Heart left ventricle (tissue), 16 donors: ENCODE results near the gene CDK5R1. TPM values are rescaled to one million over a fixed set of nuclear protein-coding genes. Genes with fewer than 3 reads are reported as not detected.

Experiments
- ATAC-seq, 4 donors: fragments of 200-7000 bp; cut with Tn5 transposase; one replicate each; pipeline ENCODE4 v1.9.1; 2020 to 2022; ENCODE audit warnings: moderate library complexity in 4 of 4, mild to moderate bottlenecking in 3 of 4, moderate number of reproducible peaks in 1 of 4
- DNase-seq, 5 donors: peaks; one replicate each; pipeline ENCODE4 v3.0.0-alpha.2; 2020
- H3K27ac ChIP-seq, 12 donors: fragments of 200-600 bp; sonication (generic) in 4 of 12; one replicate each; pipeline versions ENCODE4 v1.5.0 to v1.8.0; 2016 to 2022; ENCODE audit warnings: mild to moderate bottlenecking in 2 of 12
- H3K27me3 ChIP-seq, 9 donors: fragments of 200-600 bp; sonication (generic) in 2 of 9; one replicate each; pipeline versions ENCODE4 v1.5.1 to v1.8.0; 2016 to 2022; ENCODE audit warnings: mild to moderate bottlenecking in 3 of 9
- H3K36me3 ChIP-seq, 9 donors: fragments of 200-600 bp; sonication (generic) in 2 of 9; one replicate each; pipeline versions ENCODE4 v1.5.0 to v1.8.0; 2018 to 2022; ENCODE audit warnings: mild to moderate bottlenecking in 2 of 9
- H3K4me1 ChIP-seq, 12 donors: fragments of 200-600 bp; sonication (generic) in 4 of 12; one replicate each; pipeline versions ENCODE4 v1.5.0 to v1.8.0; 2016 to 2022; ENCODE audit warnings: mild to moderate bottlenecking in 3 of 12
- H3K4me3 ChIP-seq, 12 donors: fragments of 200-600 bp; sonication (generic) in 4 of 12; one replicate each; pipeline versions ENCODE4 v1.5.0 to v1.8.0; 2017 to 2022; ENCODE audit warnings: mild to moderate bottlenecking in 9 of 12, moderate library complexity in 4 of 12
- H3K9me3 ChIP-seq, 12 donors: fragments of 200-600 bp; sonication (generic) in 4 of 12; one replicate each; pipeline versions ENCODE4 v1.5.0 to v1.8.0; 2016 to 2022; ENCODE audit warnings: mild to moderate bottlenecking in 1 of 12
- POLR2A ChIP-seq, 2 donors: fragments of 450-650 bp; IDR thresholded peaks; one replicate each; pipeline ENCODE4 v1.6.1; 2017; ENCODE audit warnings: antibody characterized with exemption in 2 of 2, mild to moderate bottlenecking in 2 of 2, moderate library complexity in 2 of 2
- WGBS, 4 donors: extraction: QIAGEN DNeasy Blood & Tissue Kit in 2 of 4; methylation state at CpG; one replicate each; pipeline versions ENCODE4 v1.1.5 to v1.1.7; 2013 to 2018; 5-methylcytosine and 5-hydroxymethylcytosine counted together
- intact Hi-C, 10 donors: fragments of 100-400 bp; cut with DNase I; formaldehyde crosslinking; loops; one replicate each; pipeline versions ENCODE4 v1.11.1 to v1.14.2; 2022
- polyA plus RNA-seq, 2 donors: library from polyadenylated mRNA; stranded (reverse); fragments of 200-250 nt; gene quantifications; one replicate each; pipeline ENCODE4 v1.2.3, GENCODE V29; 2013
- total RNA-seq, 9 donors: library from RNA; depleted of rRNA in 2 of 9; stranded (reverse); fragments of >200 nt in 2 of 9; fragmentation: NEBNext Ultra II Directional in 3 of 9; extraction: Animal tissue kit (Norgen Biotek cat#: 25700) in 3 of 9; gene quantifications; one replicate each; pipeline versions ENCODE4 v1.1.0 to v1.2.4, GENCODE V29; 2016 to 2023
- TF ChIP-seq, protein P1 (sequence below), 12 donors: fragments of 200-600 bp; sonication (generic) in 4 of 12; IDR thresholded peaks; one replicate each; pipeline versions ENCODE4 v1.5.0 to v1.8.0; 2018 to 2022; ENCODE audit warnings: antibody characterized with exemption in 12 of 12, mild to moderate bottlenecking in 5 of 12
- donor health status: ischemic (EF 13 %, LVEDD 7.1; RV severe dilation, severe dysfunction).
- donor health status: healthy with polysubstance abuse.
- donor health status: DM: no; HTN: yes; CAD: no.
- donor health status: DM: no; HTN: no; CAD: no.
- donor health status: ischemic (EF 25% LVEDD 6.9; RV normal size, moderate dysfunction).
- donor health status: ischemic (EF 25% LVEDD 5.7; RV mildly dilated, moderate dysfunction).
- donor health status: healthy.
- donor health status: DM: yes; HTN: yes; CAD: no.
- donor health status: ischemic (EF 35%, LVEDD 5.7; RV mildly dilated, moderate dysfunction).
- donor health status: nonischemic (EF 11% LVEDD 7.7; RV severe dilation, severe dysfunction).
- donor health status: DM: yes; HTN: yes; CAD: no.
- donor health status: PGD.
- donor health status: ischemic (EF 29% LVEDD 5.4; RV normal size, mild dysfunction).
- donor health status: nonischemic (EF 23%, LVEDD 6.1; RV moderate dilation, normal function).

Gene CDK5R1
- total and polyA plus RNA-seq, 11 donors, result 0.57 to 2.9 (median 1.5) TPM

DNA sequence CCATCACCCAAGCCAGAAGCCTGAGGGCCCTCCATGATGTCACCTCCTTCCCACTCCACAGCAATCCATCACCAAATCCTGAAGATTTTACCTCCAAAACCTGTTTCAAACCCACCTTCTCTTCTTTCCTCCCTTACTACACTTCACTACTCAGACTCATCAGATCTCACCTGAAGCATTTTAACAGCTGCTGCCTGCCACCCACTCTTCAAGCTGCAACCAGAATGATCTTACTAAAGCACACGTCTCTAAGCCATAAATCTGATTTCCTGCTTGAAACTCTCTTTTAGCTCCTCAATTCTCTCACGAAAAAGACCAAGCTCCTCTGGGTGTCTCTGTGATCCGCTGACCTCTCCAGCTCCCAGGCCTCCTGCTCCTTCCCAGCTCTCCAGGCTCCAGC, 46.5 kb downstream of the CDK5R1 start:
- H3K9me3 ChIP-seq, result no peaks in the 10 kb centered on the region
- 80 to 88% (median 86%) methylated on average over 3 of the region's 3 CpGs for WGBS, 4 donors
- H3K4me3 ChIP-seq, result no peak overlapping the region
- TF ChIP-seq, protein P1, sequence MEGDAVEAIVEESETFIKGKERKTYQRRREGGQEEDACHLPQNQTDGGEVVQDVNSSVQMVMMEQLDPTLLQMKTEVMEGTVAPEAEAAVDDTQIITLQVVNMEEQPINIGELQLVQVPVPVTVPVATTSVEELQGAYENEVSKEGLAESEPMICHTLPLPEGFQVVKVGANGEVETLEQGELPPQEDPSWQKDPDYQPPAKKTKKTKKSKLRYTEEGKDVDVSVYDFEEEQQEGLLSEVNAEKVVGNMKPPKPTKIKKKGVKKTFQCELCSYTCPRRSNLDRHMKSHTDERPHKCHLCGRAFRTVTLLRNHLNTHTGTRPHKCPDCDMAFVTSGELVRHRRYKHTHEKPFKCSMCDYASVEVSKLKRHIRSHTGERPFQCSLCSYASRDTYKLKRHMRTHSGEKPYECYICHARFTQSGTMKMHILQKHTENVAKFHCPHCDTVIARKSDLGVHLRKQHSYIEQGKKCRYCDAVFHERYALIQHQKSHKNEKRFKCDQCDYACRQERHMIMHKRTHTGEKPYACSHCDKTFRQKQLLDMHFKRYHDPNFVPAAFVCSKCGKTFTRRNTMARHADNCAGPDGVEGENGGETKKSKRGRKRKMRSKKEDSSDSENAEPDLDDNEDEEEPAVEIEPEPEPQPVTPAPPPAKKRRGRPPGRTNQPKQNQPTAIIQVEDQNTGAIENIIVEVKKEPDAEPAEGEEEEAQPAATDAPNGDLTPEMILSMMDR (IDR thresholded peaks at IDR 0.05), result no peak
- TF ChIP-seq POLR2A (IDR thresholded peaks at IDR 0.05), result no peak
- no peak overlapping the region for H3K27ac ChIP-seq
- H3K36me3 ChIP-seq, result no peaks in the 10 kb centered on the region
- intact Hi-C loops, result no loop called here
- ATAC-seq (no peak), DNase-seq (no peak)
- H3K27me3 ChIP-seq, result no peaks in the 10 kb centered on the region
- H3K4me1 ChIP-seq, result peaks cover 0 to 13% (median 7%) of the 10 kb centered on the region in 12 donors

DNA sequence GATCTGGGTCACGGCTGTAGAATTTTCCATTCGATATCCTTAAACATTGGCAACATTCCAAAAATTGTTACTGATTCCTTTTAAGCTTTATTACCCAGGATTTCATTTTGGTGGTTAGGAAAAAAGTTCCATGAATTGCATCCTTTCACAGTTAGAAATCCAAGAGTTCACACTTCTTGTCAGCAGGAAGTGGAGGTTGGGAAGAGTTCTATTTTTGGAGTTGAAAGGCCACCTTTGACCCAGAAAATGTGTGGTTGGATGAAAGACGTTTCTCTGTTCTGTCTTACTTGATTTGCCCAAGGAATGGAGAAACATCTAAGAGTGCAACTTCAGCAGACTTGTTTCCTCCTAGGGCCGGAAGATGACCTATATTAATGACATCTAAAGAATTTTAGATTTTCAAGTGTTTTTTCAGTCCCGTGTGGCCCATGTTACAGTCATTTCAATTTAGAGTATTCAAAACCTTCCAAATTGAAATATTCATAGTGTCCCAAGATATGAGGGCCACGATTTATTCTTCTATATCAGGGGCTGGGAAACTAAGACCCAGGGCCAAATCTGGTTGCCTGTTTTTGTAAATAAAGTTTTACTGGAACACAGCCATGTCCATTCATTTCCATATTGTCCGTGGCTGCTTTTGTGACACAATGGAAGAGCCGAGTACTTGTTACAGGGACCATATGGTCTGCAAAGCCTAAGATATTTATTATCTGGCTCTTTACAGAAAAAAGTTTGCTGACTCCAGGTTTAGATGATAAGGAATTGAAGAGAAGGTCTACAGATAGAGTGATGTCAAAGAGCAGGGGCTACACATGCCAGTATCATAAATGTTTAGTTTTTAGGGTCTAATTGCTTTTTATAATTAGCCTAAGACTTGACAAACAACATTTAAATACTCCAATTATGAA, 50.2 kb downstream of the CDK5R1 start:
- 36 to 50% (median 41%) methylated on average over 8 of the region's 8 CpGs for WGBS, 4 donors
- TF ChIP-seq POLR2A (IDR thresholded peaks at IDR 0.05), result no peak
- TF ChIP-seq, protein P1 (IDR thresholded peaks at IDR 0.05), result no peak
- DNase-seq (no peak), ATAC-seq (peak in 1 of 4 donors; percentile 33)
- no peaks in the 10 kb centered on the region for H3K9me3 ChIP-seq
- H3K4me3 ChIP-seq, result no peak overlapping the region
- peaks cover 0 to 4% (median 0%) of the 10 kb centered on the region in 9 donors for H3K36me3 ChIP-seq
- peak overlapping the region in 2 of 12 donors; percentile 11 to 34 for H3K27ac ChIP-seq
- intact Hi-C loops, result no loop called here
- H3K4me1 ChIP-seq, result peaks cover 0 to 13% (median 7%) of the 10 kb centered on the region in 12 donors
- no peaks in the 10 kb centered on the region for H3K27me3 ChIP-seq

Other genes starting within 250 kb of the CDK5R1 start
- 1 to 10 TPM in 3 of 9 donors, under 1 TPM in 6; 0.05 to 3.8 (median 0.36) TPM for gene RHBDL3, start 221.2 kb upstream of the CDK5R1 start, total RNA-seq
- 1 to 10 TPM in 1 of 2 donors, under 1 TPM in 1; 0.25 to 4.8 TPM for gene RHBDL3, start 221.2 kb upstream of the CDK5R1 start, polyA plus RNA-seq
- 10 to 100 TPM in 8 of 9 donors, 1 to 10 TPM in 1; 7.9 to 24.1 (median 17.5) TPM for gene C17orf75, start 144.8 kb upstream of the CDK5R1 start, total RNA-seq
- gene C17orf75, start 144.8 kb upstream of the CDK5R1 start, polyA plus RNA-seq, result 10 to 100 TPM; 12.2 to 12.5 TPM
- gene ZNF207, start 136.8 kb upstream of the CDK5R1 start, total RNA-seq, result 100 to 1,000 TPM in 1 of 9 donors, 10 to 100 TPM in 8; 59.4 to 108 (median 81.7) TPM
- 10 to 100 TPM; 42.5 to 67.5 TPM for gene ZNF207, start 136.8 kb upstream of the CDK5R1 start, polyA plus RNA-seq
- 10 to 100 TPM; 52.7 to 94.8 (median 78.9) TPM for gene PSMD11, start 42.5 kb upstream of the CDK5R1 start, total RNA-seq
- gene PSMD11, start 42.5 kb upstream of the CDK5R1 start, polyA plus RNA-seq, result 10 to 100 TPM; 63.1 to 66.7 TPM